ENCODE measurements around the gene CCDC57.

Gene CCDC57

GRCh38 chr17:82216301-82217119, 3.9 kb upstream of the CCDC57 start:
- TF ChIP-seq GATA2 (IDR thresholded peaks at IDR 0.05; ENCODE audit: low read depth, low read length) (no peak), GATA3 (IDR thresholded peaks at IDR 0.05; ENCODE audit: low read depth, low read length) (no peak)

GRCh38 chr17:82215972-82216300, 3.3 kb upstream of the CCDC57 start:
- TF ChIP-seq GATA3 (IDR thresholded peaks at IDR 0.05; ENCODE audit: low read depth, low read length) = no peak
- TF ChIP-seq GATA2 (IDR thresholded peaks at IDR 0.05; ENCODE audit: low read depth, low read length) = no peak

DNA sequence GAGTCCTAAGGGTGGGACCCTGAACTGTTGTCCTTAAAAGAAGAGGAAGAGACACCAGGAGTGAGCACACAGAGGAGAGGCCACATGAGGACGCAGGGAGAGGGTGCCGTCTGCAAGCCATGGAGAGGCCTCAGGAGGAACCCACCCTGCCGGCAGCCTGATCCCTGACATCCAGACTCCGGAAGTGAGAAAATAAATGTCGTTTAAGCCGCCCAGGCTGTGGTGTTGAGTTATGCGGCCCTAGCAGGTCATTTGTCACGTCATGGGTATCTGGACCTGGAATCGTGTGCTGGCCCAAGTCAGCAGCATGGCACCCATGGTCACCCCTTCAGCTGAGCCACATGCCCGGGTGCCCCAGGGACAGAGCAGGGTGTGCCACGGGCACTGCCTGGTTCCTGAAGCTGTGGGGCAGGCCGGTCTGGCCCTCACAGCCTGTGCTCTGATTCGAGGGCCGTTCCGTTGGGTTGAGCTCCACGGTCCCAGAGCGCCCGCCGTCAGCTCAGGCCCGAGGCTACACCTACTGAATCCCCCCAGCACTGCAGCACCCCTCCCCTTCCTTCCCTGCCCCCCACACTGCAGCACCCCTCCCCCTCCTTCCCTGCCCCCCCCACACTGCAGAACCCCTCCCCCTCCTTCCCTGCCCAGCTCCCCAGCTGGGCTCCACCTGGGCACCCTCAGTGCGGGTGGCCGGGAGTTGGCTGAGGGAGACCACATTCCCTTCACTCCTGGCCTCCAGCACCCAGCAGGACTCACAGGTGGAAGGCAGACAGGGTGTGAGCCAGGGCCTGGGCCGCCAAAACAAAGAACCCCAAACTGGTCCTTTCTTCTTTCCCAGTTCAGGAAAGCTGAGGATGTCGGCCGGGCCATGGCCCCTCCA, 2.7 kb upstream of the CCDC57 start:
- TF ChIP-seq GATA2 (IDR thresholded peaks at IDR 0.05; ENCODE audit: low read depth, low read length) (no peak), GATA3 (IDR thresholded peaks at IDR 0.05; ENCODE audit: low read depth, low read length) (no peak)

DNA sequence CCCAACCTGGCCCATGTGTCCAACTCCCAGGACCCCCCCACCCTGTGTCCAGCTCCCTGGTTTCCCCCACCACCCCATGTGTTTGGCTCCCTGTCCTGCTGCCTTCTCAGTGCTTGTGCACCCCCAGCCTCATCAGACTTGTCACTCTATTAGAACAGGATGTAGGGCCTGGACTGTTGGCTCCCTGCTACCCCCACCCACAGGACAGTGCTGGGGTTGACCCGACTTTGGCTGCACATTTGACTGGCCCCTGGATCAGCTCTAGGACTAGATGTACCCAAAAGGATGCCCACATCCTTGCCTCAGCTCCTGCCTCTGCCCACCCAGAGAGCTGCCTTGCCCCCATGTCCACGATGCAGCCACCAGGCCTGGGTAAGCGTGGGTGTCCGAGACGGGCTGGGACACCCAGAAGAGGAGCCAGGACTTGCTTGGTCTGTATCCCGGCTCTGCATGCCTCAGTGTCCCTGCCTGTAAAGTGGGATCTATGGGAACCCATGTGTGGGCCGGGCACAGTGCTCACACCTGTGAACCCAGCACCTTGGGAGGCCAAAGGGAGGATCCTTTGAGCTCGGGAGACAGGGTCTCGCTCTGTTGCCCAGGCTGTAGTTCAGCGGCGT, 1.5 kb upstream of the CCDC57 start:
- TF ChIP-seq GATA2 (IDR thresholded peaks at IDR 0.05; ENCODE audit: low read depth, low read length) (no peak), GATA3 (IDR thresholded peaks at IDR 0.05; ENCODE audit: low read depth, low read length) (no peak)

GRCh38 chr17:82213251-82214011, 789 bp upstream of the CCDC57 start:
- no peak for TF ChIP-seq GATA3 (IDR thresholded peaks at IDR 0.05; ENCODE audit: low read depth, low read length)
- TF ChIP-seq GATA2 (IDR thresholded peaks at IDR 0.05; ENCODE audit: low read depth, low read length) = no peak

DNA sequence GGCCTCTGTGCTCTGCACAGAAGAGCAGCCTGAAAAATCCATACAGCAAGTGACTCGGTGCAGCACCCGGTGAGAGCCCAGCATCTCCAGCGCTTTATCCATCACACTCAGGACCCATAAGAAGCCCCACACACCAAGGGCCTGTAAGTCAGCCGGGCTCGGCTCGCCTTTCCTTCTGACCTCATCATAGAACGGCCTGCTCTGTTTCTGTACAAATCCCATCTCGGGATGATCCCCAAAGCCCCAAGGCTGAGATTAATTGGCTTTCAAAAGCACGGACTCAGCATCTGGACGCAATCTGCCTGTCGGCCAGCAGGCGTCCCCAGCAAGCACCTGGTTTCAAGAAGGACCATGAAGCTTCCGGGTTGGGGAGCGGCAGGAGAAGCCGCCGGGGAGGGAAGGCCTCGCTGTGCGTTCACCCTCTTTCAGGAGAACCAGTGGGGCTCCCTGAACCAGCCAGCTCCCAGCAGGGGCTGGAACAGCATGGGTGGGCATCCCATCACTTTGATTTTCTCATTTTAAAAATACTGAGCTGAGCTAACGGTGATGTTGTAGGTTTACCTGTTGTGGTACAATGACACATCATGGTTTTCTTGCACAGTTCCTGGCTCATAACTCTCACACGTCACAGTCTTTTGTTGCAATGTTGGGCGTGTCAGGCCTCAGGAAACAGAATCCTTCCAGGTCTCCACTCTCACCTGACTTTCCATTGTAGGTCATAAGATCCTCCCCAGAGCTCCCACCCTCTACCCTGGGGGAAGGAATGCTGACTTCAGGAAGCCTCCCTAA, 6.7 kb downstream of the CCDC57 start:
- TF ChIP-seq GATA3 (IDR thresholded peaks at IDR 0.05; ENCODE audit: low read depth, low read length) (no peak), GATA2 (IDR thresholded peaks at IDR 0.05; ENCODE audit: low read depth, low read length) (no peak)

- no peak for TF ChIP-seq GATA2 (IDR thresholded peaks at IDR 0.05; ENCODE audit: low read depth, low read length)
- no peak for TF ChIP-seq GATA3 (IDR thresholded peaks at IDR 0.05; ENCODE audit: low read depth, low read length)
Observed at GRCh38 chr17:82204831-82205719, 7.6 kb downstream of the CCDC57 start.

DNA sequence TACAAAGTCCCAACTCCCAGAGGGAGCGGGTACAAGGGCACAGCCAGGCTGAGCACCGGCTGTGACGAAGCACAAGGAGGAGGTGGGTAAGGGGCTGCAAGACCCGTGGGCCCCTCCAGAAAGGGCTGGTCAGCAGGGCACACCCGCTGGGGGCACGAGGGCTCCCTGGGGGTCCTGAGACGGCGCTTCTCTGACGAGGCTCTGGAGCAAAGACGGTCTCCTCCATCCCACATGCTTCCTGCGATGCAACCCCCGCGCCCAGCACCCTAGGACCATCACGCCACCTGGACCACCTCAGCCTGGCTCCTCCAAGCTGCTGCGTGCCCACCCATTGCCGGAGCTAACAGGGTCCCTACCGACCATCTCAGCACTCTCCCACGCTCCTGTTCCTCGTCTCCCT, 8.7 kb downstream of the CCDC57 start:
- TF ChIP-seq GATA3 (IDR thresholded peaks at IDR 0.05; ENCODE audit: low read depth, low read length) (no peak), GATA2 (IDR thresholded peaks at IDR 0.05; ENCODE audit: low read depth, low read length) (no peak)

DNA sequence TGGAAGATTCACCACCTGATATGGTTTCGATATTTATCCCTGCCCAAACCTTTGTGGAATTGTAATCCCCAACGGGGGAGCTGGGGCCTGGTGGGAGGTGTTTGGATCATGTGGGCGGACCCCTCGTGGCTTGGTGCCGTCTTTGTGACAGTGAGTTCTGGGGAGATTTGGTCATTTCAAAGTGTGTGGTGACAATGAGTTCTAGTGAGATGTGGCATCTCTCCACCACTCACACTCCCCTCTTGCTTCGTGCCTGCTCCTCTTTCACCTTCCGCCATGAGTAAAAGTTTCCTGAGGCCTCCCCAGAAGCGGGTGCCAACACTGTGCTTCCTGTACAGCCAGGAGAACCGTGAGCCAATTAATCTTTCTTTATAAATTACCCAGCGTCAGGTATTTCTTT, 9.7 kb downstream of the CCDC57 start:
- TF ChIP-seq GATA2 (IDR thresholded peaks at IDR 0.05; ENCODE audit: low read depth, low read length) = no peak
- no peak for TF ChIP-seq GATA3 (IDR thresholded peaks at IDR 0.05; ENCODE audit: low read depth, low read length)

- TF ChIP-seq GATA2 (IDR thresholded peaks at IDR 0.05; ENCODE audit: low read depth, low read length) = no peak
Observed at GRCh38 chr17:82201498-82201910, 11.1 kb downstream of the CCDC57 start.

GRCh38 chr17:82200743-82201497, 11.7 kb downstream of the CCDC57 start:
- TF ChIP-seq GATA3 (IDR thresholded peaks at IDR 0.05; ENCODE audit: low read depth, low read length) = no peak
- no peak for TF ChIP-seq GATA2 (IDR thresholded peaks at IDR 0.05; ENCODE audit: low read depth, low read length)

- TF ChIP-seq GATA3 (IDR thresholded peaks at IDR 0.05; ENCODE audit: low read depth, low read length) = no peak
- TF ChIP-seq GATA2 (IDR thresholded peaks at IDR 0.05; ENCODE audit: low read depth, low read length) = no peak
Observed at GRCh38 chr17:82200135-82200534, 12.5 kb downstream of the CCDC57 start.
